Type B pancreatic cell (in vitro differentiated cells): ENCODE measurements around the gene ANKS1B. TPM values are rescaled to one million over a fixed set of nuclear protein-coding genes. Genes with fewer than 3 reads are reported as not detected.
A peak's percentile ranks its signal among the peaks of the same experiment; 100 is the strongest.

Experiments
- DNase-seq: peaks from one replicate; pipeline ENCODE4 v3.0.0; 2021; ENCODE audit warnings: mixed read lengths; ENCODE audit not compliant: unreplicated experiment; ENCODE audit errors: extremely low spot score
- H3K27ac Mint-ChIP-seq: 2 replicates; pipeline ENCODE4 v1.8.0; 2021; ENCODE audit warnings: mild to moderate bottlenecking, mixed read lengths
- H3K27me3 Mint-ChIP-seq: 2 replicates; pipeline ENCODE4 v1.8.0; 2021; ENCODE audit warnings: mixed read lengths
- H3K36me3 Mint-ChIP-seq: 2 replicates; pipeline ENCODE4 v1.8.0; 2021; ENCODE audit warnings: mixed read lengths
- H3K4me1 Mint-ChIP-seq: one replicate; pipeline ENCODE4 v1.8.0; 2021; ENCODE audit warnings: mixed read lengths; ENCODE audit not compliant: unreplicated experiment
- H3K4me3 Mint-ChIP-seq: 2 replicates; pipeline ENCODE4 v1.8.0; 2021; ENCODE audit warnings: mild to moderate bottlenecking, mixed read lengths
- H3K9me3 Mint-ChIP-seq: 2 replicates; pipeline ENCODE4 v1.8.0; 2021; ENCODE audit warnings: mixed read lengths
- total RNA-seq: library from RNA; stranded (reverse); gene quantifications from 2 replicates; pipeline ENCODE4 v1.2.1, GENCODE V29; 2021; ENCODE audit warnings: low replicate concordance
- TF ChIP-seq, protein P1 (sequence below): fragments of 200-600 bp; sonication (generic); conservative IDR thresholded peaks from 2 replicates; pipeline ENCODE4 v1.5.0; 2021; ENCODE audit warnings: antibody characterized with exemption, mild to moderate bottlenecking

The ANKS1B gene
- total RNA-seq, 1 donor from 2014 or later = 4.7 TPM

DNA sequence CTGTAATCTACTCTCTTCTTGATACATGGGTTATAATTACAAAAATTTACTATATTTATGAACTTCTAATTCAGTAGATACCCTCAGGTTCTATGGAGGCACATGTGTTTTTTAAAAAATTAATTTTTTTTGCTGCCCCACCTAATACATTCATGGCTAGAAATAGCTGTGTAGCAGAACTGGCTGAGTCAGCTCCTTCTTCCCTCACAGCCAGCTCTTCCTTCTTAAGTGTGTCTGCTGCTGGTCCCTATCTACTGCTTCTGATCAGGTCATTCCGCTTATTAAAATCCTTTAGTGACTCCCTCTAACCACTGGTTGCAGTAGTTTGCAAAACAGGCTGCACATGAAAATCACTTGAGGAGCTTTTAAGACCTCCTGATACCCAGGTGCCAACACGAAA lies 939.6 kb downstream of the ANKS1B start:
- peaks cover 15% of the 10 kb centered on the region for H3K9me3 Mint-ChIP-seq
- no peak for DNase-seq
- peaks cover 3% of the 10 kb centered on the region for H3K27me3 Mint-ChIP-seq
- H3K4me3 Mint-ChIP-seq = no peak overlapping the region
- H3K27ac Mint-ChIP-seq = no peak overlapping the region
- no peaks in the 10 kb centered on the region for H3K36me3 Mint-ChIP-seq
- TF ChIP-seq, protein P1, sequence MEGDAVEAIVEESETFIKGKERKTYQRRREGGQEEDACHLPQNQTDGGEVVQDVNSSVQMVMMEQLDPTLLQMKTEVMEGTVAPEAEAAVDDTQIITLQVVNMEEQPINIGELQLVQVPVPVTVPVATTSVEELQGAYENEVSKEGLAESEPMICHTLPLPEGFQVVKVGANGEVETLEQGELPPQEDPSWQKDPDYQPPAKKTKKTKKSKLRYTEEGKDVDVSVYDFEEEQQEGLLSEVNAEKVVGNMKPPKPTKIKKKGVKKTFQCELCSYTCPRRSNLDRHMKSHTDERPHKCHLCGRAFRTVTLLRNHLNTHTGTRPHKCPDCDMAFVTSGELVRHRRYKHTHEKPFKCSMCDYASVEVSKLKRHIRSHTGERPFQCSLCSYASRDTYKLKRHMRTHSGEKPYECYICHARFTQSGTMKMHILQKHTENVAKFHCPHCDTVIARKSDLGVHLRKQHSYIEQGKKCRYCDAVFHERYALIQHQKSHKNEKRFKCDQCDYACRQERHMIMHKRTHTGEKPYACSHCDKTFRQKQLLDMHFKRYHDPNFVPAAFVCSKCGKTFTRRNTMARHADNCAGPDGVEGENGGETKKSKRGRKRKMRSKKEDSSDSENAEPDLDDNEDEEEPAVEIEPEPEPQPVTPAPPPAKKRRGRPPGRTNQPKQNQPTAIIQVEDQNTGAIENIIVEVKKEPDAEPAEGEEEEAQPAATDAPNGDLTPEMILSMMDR = no peak
- H3K4me1 Mint-ChIP-seq = no peaks in the 10 kb centered on the region

- no peaks in the 10 kb centered on the region for H3K4me1 Mint-ChIP-seq
- no peaks in the 10 kb centered on the region for H3K36me3 Mint-ChIP-seq
- H3K27me3 Mint-ChIP-seq = peaks cover 3% of the 10 kb centered on the region
- no peak overlapping the region for H3K27ac Mint-ChIP-seq
- peak; percentile 76 for DNase-seq
- H3K9me3 Mint-ChIP-seq = peaks cover 11% of the 10 kb centered on the region
- H3K4me3 Mint-ChIP-seq = no peak overlapping the region
- TF ChIP-seq, protein P1 = peak; percentile 99
These were observed 941.3 kb downstream of the ANKS1B start for GRCh38 chr12:99043319-99043914.

GRCh38 chr12:99042226-99042625 lies 942.5 kb downstream of the ANKS1B start:
- H3K9me3 Mint-ChIP-seq = peaks cover 3% of the 10 kb centered on the region
- TF ChIP-seq, protein P1 = no peak
- no peak overlapping the region for H3K27ac Mint-ChIP-seq
- H3K4me1 Mint-ChIP-seq = no peaks in the 10 kb centered on the region
- H3K4me3 Mint-ChIP-seq = no peak overlapping the region
- no peaks in the 10 kb centered on the region for H3K36me3 Mint-ChIP-seq
- DNase-seq = no peak
- peaks cover 3% of the 10 kb centered on the region for H3K27me3 Mint-ChIP-seq

DNA sequence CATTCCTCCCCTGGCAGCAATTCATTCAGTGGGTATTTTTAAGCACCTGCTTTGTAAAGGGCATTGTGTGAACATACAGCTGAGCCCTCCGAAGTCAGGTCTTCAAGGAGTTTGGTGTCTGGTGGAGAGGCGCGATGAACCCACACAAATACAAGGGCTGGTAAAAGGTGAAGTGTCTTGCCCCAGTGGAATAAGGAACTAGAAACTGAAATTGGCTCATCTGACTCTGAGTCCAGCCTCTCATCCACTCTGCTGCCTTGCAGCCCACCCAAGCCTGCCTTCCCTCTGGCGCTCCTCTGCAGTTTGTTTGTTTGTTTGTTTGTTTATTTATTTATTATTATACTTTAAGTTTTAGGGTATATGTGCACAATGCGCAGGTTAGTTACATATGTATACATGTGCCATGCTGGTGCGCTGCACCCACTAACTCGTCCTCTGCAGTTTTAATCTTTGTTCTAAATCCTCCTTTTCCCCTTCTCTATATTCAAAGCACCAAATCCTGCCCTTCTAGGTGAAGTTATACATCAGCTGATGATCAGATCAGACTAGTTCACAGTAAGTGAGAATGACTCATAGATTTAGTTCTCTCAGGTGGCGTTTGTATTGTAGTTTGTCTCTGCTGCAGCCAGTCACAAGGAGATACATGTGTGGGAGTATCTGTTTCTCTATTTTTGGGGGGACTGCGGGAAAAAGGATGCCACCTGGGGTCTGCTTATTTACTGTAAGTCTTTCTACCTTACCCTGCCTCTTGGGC lies 945.2 kb downstream of the ANKS1B start:
- H3K9me3 Mint-ChIP-seq = no peaks in the 10 kb centered on the region
- H3K27me3 Mint-ChIP-seq = peaks cover 3% of the 10 kb centered on the region
- no peaks in the 10 kb centered on the region for H3K4me1 Mint-ChIP-seq
- no peak overlapping the region for H3K4me3 Mint-ChIP-seq
- no peaks in the 10 kb centered on the region for H3K36me3 Mint-ChIP-seq
- no peak for DNase-seq
- TF ChIP-seq, protein P1 = no peak
- H3K27ac Mint-ChIP-seq = no peak overlapping the region

GRCh38 chr12:99036566-99036965 lies 948.2 kb downstream of the ANKS1B start:
- TF ChIP-seq, protein P1 = no peak
- Mint-ChIP-seq H3K4me3 (no peak overlapping the region), H3K36me3 (no peaks in the 10 kb centered on the region), H3K27ac (no peak overlapping the region), H3K4me1 (no peaks in the 10 kb centered on the region), H3K9me3 (peaks cover 4% of the 10 kb centered on the region), H3K27me3 (no peaks in the 10 kb centered on the region)
- DNase-seq = no peak
